ENCODE data around the gene CSRNP3. TPM values are rescaled to one million over a fixed set of nuclear protein-coding genes. Genes with fewer than 3 reads are reported as not detected.

The CSRNP3 gene
- total and polyA plus RNA-seq, 10 of the 15 experiments (the other 5 are each of a cell fraction or from before 2014, with no cell fraction given), result 0.03 to 5.2 (median 0.11) TPM; not detected in 1

GRCh38 chr2:165624470-165624800 lies 154.9 kb downstream of the CSRNP3 start:
- H3K9me3 ChIP-seq (replicated peaks; ENCODE audit: control insufficient read depth, insufficient read depth, low read length), result no peaks in the 10 kb centered on the region
- POLR2A ChIA-PET, result interaction anchor here (0.8 to 1.2 kb wide), 4 partner anchors 9 to 25 kb away, joined by 3 read pairs; no protein-coding TSS in a partner anchor
- H3K27ac ChIP-seq (ENCODE audit: control insufficient read depth, insufficient read depth), result no peak overlapping the region
- intact Hi-C loops (cut with micrococcal nuclease; ENCODE audit: unreplicated experiment) (no loop called here), in situ Hi-C loops (cut with MboI) (no loop called here)
- RAD21 ChIA-PET (ENCODE audit: unreplicated experiment), result interaction anchor here (1.0 to 1.6 kb wide), 8 partner anchors 13 to 189 kb away, joined by 3 to 5 read pairs (median 4); no protein-coding TSS in a partner anchor
- CTCF ChIA-PET, result interaction anchor here (0.8 to 2.2 kb wide), 4 partner anchors 9 to 65 kb away, joined by 3 to 9 read pairs (median 4); no protein-coding TSS in a partner anchor
- no peaks in the 10 kb centered on the region for H3K27me3 ChIP-seq (replicated peaks in 1 of 2; ENCODE audit: control insufficient read depth in 2 of 2, insufficient read depth in 2 of 2, low read length in 1 of 2)
- no peaks in the 10 kb centered on the region for H4K20me1 ChIP-seq (ENCODE audit: control insufficient read depth, insufficient read depth)
- H3K79me2 ChIP-seq (ENCODE audit: control insufficient read depth, insufficient read depth, low read length), result no peaks in the 10 kb centered on the region
- H3K4me3 ChIP-seq, result no peak overlapping the region
- no peak overlapping the region for H2AFZ ChIP-seq (ENCODE audit: control insufficient read depth, low read depth, low read length)
- ATAC-seq, result 0 out of 3 replicates have a peak, but pooled peaks have one; percentile 13
- H3K36me3 ChIP-seq (ENCODE audit: control insufficient read depth in 2 of 2, insufficient read depth in 2 of 2, low read length in 1 of 2), result no peaks in the 10 kb centered on the region
- no peak overlapping the region for H3K9ac ChIP-seq (ENCODE audit: control insufficient read depth, insufficient read depth, low read length)
- no peak overlapping the region for H3K4me2 ChIP-seq (ENCODE audit: control insufficient read depth, insufficient read depth)
- 0% methylated on average over 1 of the region's 1 CpG for WGBS (ENCODE audit: insufficient coverage, insufficient replicate concordance, low lambda C conversion rate, missing lambda C conversion rate)
- DNase-seq (ENCODE audit: low read depth, low spot score), result no peak
- SMC1A ChIA-PET (ENCODE audit: uncharacterized antibody, unreplicated experiment), result interaction anchor here (0.9 to 9.0 kb wide), 17 partner anchors 10 to 65 kb away, joined by 3 to 61 read pairs (median 5); no protein-coding TSS in a partner anchor
- no TSS peak for BruUV-seq (replicated peaks)
- TF ChIP-seq HCFC1 (IDR thresholded peaks at IDR 0.05; ENCODE audit: low read length), result no peak
- no peak for TF ChIP-seq JUND (IDR thresholded peaks at IDR 0.05; ENCODE audit: low read depth, low read length)
- TF ChIP-seq ZZZ3 (IDR thresholded peaks at IDR 0.05; ENCODE audit: control insufficient read depth, insufficient read length, low read depth), result no peak
- TF ChIP-seq PML (IDR thresholded peaks at IDR 0.05; ENCODE audit: low read length), result no peak
- no peak for TF ChIP-seq TARDBP (IDR thresholded peaks at IDR 0.05; ENCODE audit: borderline replicate concordance)
- no peak for TF ChIP-seq MTA3 (IDR thresholded peaks at IDR 0.05; ENCODE audit: borderline replicate concordance, low read length)
- TF ChIP-seq CTCF (IDR thresholded peaks at IDR 0.05 in 2 of 3, conservative IDR thresholded peaks at IDR 0.05 in 1 of 3; ENCODE audit: control insufficient read depth in 2 of 3, extremely low read depth in 1 of 3, insufficient read depth in 1 of 3, low read depth in 3 of 3, low read length in 3 of 3), result no peak
- TF ChIP-seq BCL11A (IDR thresholded peaks at IDR 0.05; ENCODE audit: low read depth, low read length), result no peak
- TF ChIP-seq MYC (IDR thresholded peaks at IDR 0.05; ENCODE audit: insufficient read depth, insufficient read length, insufficient replicate concordance, low read length, severe bottlenecking), result no peak
- no peak for TF ChIP-seq ZSCAN29 (IDR thresholded peaks at IDR 0.05)
- H3K4me1 ChIP-seq (ENCODE audit: control insufficient read depth, insufficient read depth, low read length), result no peaks in the 10 kb centered on the region
- no peak for FAIRE-seq

Measured in GM12878 (cell line).